Common myeloid progenitor, CD34-positive (primary cell): ENCODE results near the gene PTPRO. TPM values are rescaled to one million over a fixed set of nuclear protein-coding genes. Genes with fewer than 3 reads are reported as not detected.
A peak's percentile ranks its signal among the peaks of the same experiment; 100 is the strongest.

Source experiments
- CTCF ChIA-PET: fragments of 350-600 bp; sonication (Branson Sonifier 250); formaldehyde crosslinking; loops from one replicate; lab custom pipeline; 2021; ENCODE audit warnings: antibody characterized with exemption; lab: Charles Lee
- POLR2A ChIA-PET: fragments of 350-600 bp; sonication (Branson Sonifier 250); formaldehyde crosslinking; loops from one replicate; lab custom pipeline; 2021; ENCODE audit warnings: antibody characterized with exemption; lab: Charles Lee
- DNase-seq, 3 donors: peaks; one replicate each; pipeline versions ENCODE4 v3.0.0 to v3.0.0-alpha.2; 2013
- H3K27ac ChIP-seq, 2 experiments: 1 replicate in 1 of 2; 2 replicates in 1 of 2; pipeline ENCODE4 v1.7.0; 2013; ENCODE audit warnings: inconsistent platforms in 2 of 2, low read length in 2 of 2, mild to moderate bottlenecking in 2 of 2, low read depth in 1 of 2, moderate library complexity in 1 of 2; ENCODE audit not compliant: severe bottlenecking in 2 of 2, insufficient read depth in 1 of 2, poor library complexity in 1 of 2
- H3K27me3 ChIP-seq, 5 experiments: replicated peaks in 2 of 5; 1 replicate in 3 of 5; 2 replicates in 2 of 5; pipeline versions ENCODE4 v1.6.1 to v1.7.0; 2013; ENCODE audit warnings: low read length in 4 of 5, mild to moderate bottlenecking in 2 of 5, moderate library complexity in 2 of 5, inconsistent platforms in 1 of 5; ENCODE audit not compliant: insufficient read depth in 5 of 5, control insufficient read depth in 4 of 5
- H3K36me3 ChIP-seq, 4 experiments: 1 replicate in 2 of 4; 2 replicates in 2 of 4; pipeline versions ENCODE4 v1.6.1 to v1.7.0; 2013; ENCODE audit warnings: low read length in 3 of 4, control low read depth in 1 of 4, mild to moderate bottlenecking in 1 of 4; ENCODE audit not compliant: control insufficient read depth in 4 of 4, insufficient read depth in 4 of 4
- H3K4me1 ChIP-seq, 4 experiments: 1 replicate in 3 of 4; 2 replicates in 1 of 4; pipeline versions ENCODE4 v1.6.1 to v1.7.1; 2013; ENCODE audit warnings: low read length in 3 of 4, mild to moderate bottlenecking in 3 of 4, control low read depth in 1 of 4, inconsistent platforms in 1 of 4, moderate library complexity in 1 of 4; ENCODE audit not compliant: control insufficient read depth in 4 of 4, insufficient read depth in 4 of 4; ENCODE audit errors: control extremely low read depth in 1 of 4
- H3K4me3 ChIP-seq, 7 experiments: 1 replicate in 4 of 7; 2 replicates in 3 of 7; pipeline versions ENCODE4 v1.5.1 to v1.7.0; 2013; ENCODE audit warnings: mild to moderate bottlenecking in 7 of 7, low read length in 6 of 7, moderate library complexity in 6 of 7, inconsistent platforms in 2 of 7, low read depth in 2 of 7, control low read depth in 1 of 7; ENCODE audit not compliant: insufficient read depth in 4 of 7, control insufficient read depth in 1 of 7; ENCODE audit errors: extremely low read depth in 1 of 7
- H3K9me3 ChIP-seq, 5 experiments: 1 replicate in 4 of 5; 2 replicates in 1 of 5; pipeline versions ENCODE4 v1.6.1 to v1.7.1; 2013; ENCODE audit warnings: low read length in 4 of 5, mild to moderate bottlenecking in 2 of 5, inconsistent platforms in 1 of 5, low read depth in 1 of 5, moderate library complexity in 1 of 5; ENCODE audit not compliant: control insufficient read depth in 4 of 5, insufficient read depth in 2 of 5; ENCODE audit errors: control extremely low read depth in 1 of 5
- WGBS: methylation state at CpG from one replicate; pipeline ENCODE4 v1.1.5; 2013; ENCODE audit not compliant: insufficient coverage; 5-methylcytosine and 5-hydroxymethylcytosine counted together
- polyA plus RNA-seq: library from polyadenylated mRNA; unstranded; fragments of 120-200 nt; gene quantifications from one replicate; pipeline ENCODE4 v1.2.1, GENCODE V29; 2013

Gene PTPRO
- polyA plus RNA-seq = 0.18 TPM

GRCh38 chr12:15322164-15323061 lies at the start of gene PTPRO:
PTPRO (plus strand) TSS chr12:15322508.
- ChIA-PET POLR2A (no interaction called here), CTCF (no interaction called here)
- Histone ChIP-seq H3K4me3 (peak within 1 kb of the TSS; percentile 20 to 64 (median 37)), H3K27me3 (peaks cover 15 to 84% (median 42%) of the 10 kb centered on the region in 5 experiments), H3K4me1 (peaks cover 4 to 11% (median 9%) of the 10 kb centered on the region in 4 experiments), H3K9me3 (peaks cover 0 to 1% (median 0%) of the 10 kb centered on the region in 5 experiments), H3K36me3 (no peaks in the 10 kb centered on the region), H3K27ac (no peak within 1 kb of the TSS)
- DNase-seq = peak; percentile 12 to 40 (median 34)
- WGBS = under 1% methylated on average over 46 of the region's 70 CpGs

DNA sequence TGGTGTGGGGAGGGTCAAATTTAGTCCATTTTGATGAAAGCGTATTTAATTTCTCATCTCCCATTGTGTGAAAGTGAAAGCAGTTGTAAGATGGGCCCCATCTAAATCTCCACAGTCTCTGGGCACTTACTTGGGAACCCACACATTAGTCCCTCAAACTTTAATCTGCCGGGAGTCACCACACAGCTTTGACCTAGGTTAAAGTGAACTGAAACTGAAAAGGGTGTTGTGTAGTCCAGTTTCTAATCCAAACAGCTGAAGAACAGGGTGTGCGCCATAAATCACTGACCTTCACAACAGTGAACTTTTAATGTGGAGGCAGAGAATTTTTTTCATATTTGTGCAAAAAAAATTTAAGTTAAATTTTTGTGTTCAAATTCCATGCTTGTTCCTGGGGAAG lies 48.4 kb upstream of the PTPRO start:
- ChIA-PET CTCF (interaction anchor here (1.4 to 1.5 kb wide), 2 partner anchors 249 to 252 kb away, joined by 3 read pairs; no protein-coding TSS in a partner anchor), POLR2A (no interaction called here)
- no peak for DNase-seq
- Histone ChIP-seq H3K27me3 (peaks cover 0 to 39% (median 9%) of the 10 kb centered on the region in 5 experiments), H3K4me1 (peaks cover 0 to 10% (median 5%) of the 10 kb centered on the region in 4 experiments), H3K36me3 (no peaks in the 10 kb centered on the region), H3K9me3 (no peaks in the 10 kb centered on the region), H3K27ac (no peak overlapping the region), H3K4me3 (no peak overlapping the region)
- WGBS = 100% methylated on average over 1 of the region's 3 CpGs

DNA sequence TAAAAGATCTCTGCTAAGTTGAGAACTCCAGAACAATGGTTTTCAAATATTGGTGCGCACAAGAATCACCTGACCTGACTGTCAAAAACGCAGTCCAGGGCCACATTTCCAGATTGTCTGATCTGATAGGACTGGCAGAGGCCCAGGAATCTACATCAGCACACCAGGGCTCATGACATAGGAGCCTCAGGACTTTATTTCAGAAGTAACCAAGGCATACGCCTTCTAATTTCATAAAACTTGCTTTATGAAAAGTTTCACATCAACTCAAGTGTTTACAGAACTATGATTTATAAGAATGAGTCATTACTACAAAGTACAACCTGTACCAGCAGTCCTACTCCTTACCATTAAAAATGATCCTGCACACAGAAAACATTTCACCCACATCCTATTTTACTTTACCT lies 47.7 kb upstream of the PTPRO start:
- Histone ChIP-seq H3K4me3 (no peak overlapping the region), H3K9me3 (no peaks in the 10 kb centered on the region), H3K36me3 (no peaks in the 10 kb centered on the region), H3K4me1 (peaks cover 0 to 16% (median 9%) of the 10 kb centered on the region in 4 experiments), H3K27ac (no peak overlapping the region), H3K27me3 (peaks cover 0 to 39% (median 7%) of the 10 kb centered on the region in 5 experiments)
- ChIA-PET CTCF (interaction anchor here (1.5 to 4.0 kb wide), 5 partner anchors 12 to 310 kb away, joined by 3 to 22 read pairs (median 6); no protein-coding TSS in a partner anchor), POLR2A (no interaction called here)
- DNase-seq = peak in 1 of 3 donors; percentile 12
- WGBS = 47% methylated on average over 2 of the region's 3 CpGs

- Histone ChIP-seq H3K4me3 (no peak overlapping the region), H3K27me3 (peaks cover 0 to 46% (median 14%) of the 10 kb centered on the region in 5 experiments), H3K9me3 (no peaks in the 10 kb centered on the region), H3K27ac (no peak overlapping the region), H3K4me1 (peaks cover 0 to 16% (median 10%) of the 10 kb centered on the region in 4 experiments), H3K36me3 (no peaks in the 10 kb centered on the region)
- 20% methylated on average over 2 of the region's 8 CpGs for WGBS
- ChIA-PET POLR2A (no interaction called here), CTCF (interaction anchor here (0.7 to 4.0 kb wide), 14 partner anchors 11 to 582 kb away, joined by 3 to 22 read pairs (median 4); no protein-coding TSS in a partner anchor)
- DNase-seq = peak in 2 of 3 donors; percentile 16 to 22
Measured at GRCh38 chr12:15276088-15276698, 46.1 kb upstream of the PTPRO start.

GRCh38 chr12:15278816-15279658 lies 43.3 kb upstream of the PTPRO start:
- H3K4me1 ChIP-seq = peaks cover 0 to 16% (median 10%) of the 10 kb centered on the region in 4 experiments
- POLR2A ChIA-PET = interaction anchor here (1.0 kb wide), 1 partner anchor 319 kb away, joined by 3 read pairs; no protein-coding TSS in a partner anchor
- H3K4me3 ChIP-seq = no peak overlapping the region
- H3K9me3 ChIP-seq = no peaks in the 10 kb centered on the region
- H3K27me3 ChIP-seq = peaks cover 0 to 52% (median 14%) of the 10 kb centered on the region in 5 experiments
- H3K36me3 ChIP-seq = no peaks in the 10 kb centered on the region
- CTCF ChIA-PET = interaction anchor here (1.0 to 2.9 kb wide), 7 partner anchors 9 to 246 kb away, joined by 3 to 17 read pairs (median 5); no protein-coding TSS in a partner anchor
- WGBS = 40% methylated on average over 8 of the region's 10 CpGs
- no peak overlapping the region for H3K27ac ChIP-seq
- DNase-seq = peak; percentile 75 to 91 (median 85)

- CTCF ChIA-PET = interaction anchor here (0.9 to 2.0 kb wide), 2 partner anchors 243 to 244 kb away, joined by 3 to 9 read pairs; no protein-coding TSS in a partner anchor
- 100% methylated on average over 1 of the region's 2 CpGs for WGBS
- no peak for DNase-seq
- Histone ChIP-seq H3K9me3 (no peaks in the 10 kb centered on the region), H3K36me3 (no peaks in the 10 kb centered on the region), H3K4me1 (peaks cover 0 to 16% (median 10%) of the 10 kb centered on the region in 4 experiments), H3K4me3 (no peak overlapping the region), H3K27ac (no peak overlapping the region), H3K27me3 (peaks cover 4 to 57% (median 16%) of the 10 kb centered on the region in 5 experiments)
- POLR2A ChIA-PET = no interaction called here
Measured at GRCh38 chr12:15280930-15281329, 41.4 kb upstream of the PTPRO start.
